ENCODE data around the gene PHLDA2.

PHLDA2 gene, protein sequence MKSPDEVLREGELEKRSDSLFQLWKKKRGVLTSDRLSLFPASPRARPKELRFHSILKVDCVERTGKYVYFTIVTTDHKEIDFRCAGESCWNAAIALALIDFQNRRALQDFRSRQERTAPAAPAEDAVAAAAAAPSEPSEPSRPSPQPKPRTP

GRCh38 chr11:2928605-2929530 lies at the start of gene PHLDA2:
Gene PHLDA2 (minus strand): TSS chr11:2929420. CDS start chr11:2929364, 56 bp downstream.
- no peak for DNase-seq (ENCODE audit: low spot score)

- no peak for DNase-seq (ENCODE audit: low spot score)
These were observed 47.9 kb upstream of the PHLDA2 start for GRCh38 chr11:2977113-2977512.

GRCh38 chr11:2976294-2977063 lies 47.3 kb upstream of the PHLDA2 start:
- no peak for DNase-seq (ENCODE audit: low spot score)

DNA sequence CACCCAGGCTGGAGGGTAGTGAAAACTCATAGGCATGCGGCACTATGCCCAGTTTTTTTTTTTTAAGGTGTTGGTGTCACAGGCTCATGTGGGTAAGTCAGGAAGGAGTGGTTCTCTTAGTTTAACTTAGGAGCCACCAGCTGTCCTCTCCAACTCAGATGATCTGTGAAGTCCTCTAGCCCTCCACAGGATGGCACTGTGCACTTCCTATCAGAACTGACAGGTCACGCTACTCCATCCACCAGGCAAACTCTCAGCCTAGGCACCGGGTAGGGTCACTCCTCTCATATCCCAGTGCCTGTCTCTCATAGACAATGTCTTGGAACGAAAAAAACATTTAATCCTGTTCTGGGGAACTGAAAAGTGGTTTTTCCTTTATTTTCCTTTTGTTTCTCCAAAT lies 46.4 kb upstream of the PHLDA2 start:
- DNase-seq (ENCODE audit: low spot score), result peak; percentile 54

DNA sequence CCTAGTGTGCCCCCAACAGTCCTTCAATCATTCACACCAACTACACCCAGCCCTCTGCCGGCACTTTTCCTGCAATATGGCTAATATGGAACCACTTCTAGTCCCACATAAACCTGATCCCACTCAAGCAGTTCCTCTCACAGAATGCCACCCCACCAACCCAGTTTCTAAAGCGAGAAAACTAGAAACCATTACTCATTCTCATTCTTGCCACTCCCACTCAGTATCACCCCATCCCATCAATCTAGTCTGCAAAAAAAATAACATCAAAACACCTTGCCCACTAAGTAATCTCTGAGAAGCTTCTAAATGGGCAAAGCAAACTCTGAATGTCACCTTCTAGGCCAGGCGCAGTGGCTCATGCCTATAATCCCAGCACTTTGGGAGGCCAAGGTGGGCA lies 45.1 kb upstream of the PHLDA2 start:
- no peak for DNase-seq (ENCODE audit: low spot score)

- DNase-seq (ENCODE audit: low spot score), result no peak
These were observed 39.2 kb upstream of the PHLDA2 start for GRCh38 chr11:2968341-2968900.

GRCh38 chr11:2964782-2965181 lies 35.6 kb upstream of the PHLDA2 start:
- DNase-seq (ENCODE audit: low spot score), result no peak

GRCh38 chr11:2963761-2964160 lies 34.5 kb upstream of the PHLDA2 start:
- DNase-seq (ENCODE audit: low spot score), result no peak

DNA sequence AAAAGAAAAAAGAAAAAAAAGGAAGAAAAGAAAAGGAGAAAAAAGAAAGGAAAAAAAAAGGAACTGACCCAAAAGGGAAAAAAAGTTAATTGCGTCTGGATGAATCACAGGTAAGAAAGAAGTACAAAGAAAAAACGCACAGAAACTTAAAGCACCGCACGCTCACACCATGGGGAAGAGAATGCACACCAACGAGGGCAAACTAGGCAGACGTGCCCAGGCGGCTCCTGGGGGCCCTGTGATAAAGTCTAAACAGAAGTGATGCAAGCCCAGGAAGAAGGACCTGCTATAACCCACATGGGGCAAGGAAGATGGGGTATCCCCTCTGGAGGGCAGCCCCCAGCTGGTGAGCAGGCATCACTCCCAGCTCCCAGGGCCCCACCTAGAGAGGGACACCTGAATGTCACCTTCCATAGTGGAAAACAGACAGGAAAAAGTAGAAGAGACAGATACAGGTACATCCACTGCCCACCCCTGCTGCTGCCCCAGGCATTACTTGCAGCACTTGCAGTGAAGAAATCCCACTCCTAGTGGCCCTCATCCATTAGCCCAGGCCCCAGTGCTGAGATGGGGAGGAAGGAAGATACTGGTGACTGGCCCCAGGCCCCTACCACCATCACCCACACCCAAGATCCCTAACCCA lies 34.0 kb upstream of the PHLDA2 start:
- DNase-seq (ENCODE audit: low spot score), result no peak

DNA sequence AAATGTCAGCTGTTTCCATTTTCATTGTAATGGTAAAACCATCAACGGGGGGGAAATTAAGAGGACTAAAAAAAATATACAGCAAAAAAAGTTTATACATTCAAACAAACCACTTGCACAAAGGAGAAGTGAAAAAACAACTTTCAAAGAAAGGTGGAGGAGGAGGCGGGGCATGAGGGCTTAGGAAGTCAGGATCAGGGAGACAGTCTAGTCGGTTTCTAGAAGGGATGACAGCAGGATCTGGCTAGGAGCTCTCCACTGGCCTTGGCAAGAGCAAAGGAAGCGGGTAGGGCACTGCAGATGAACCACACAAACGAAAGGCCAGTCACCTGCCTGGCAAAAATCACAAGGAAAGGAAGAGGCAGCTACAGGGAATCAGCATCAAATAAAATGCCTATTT lies 31.9 kb upstream of the PHLDA2 start:
- no peak for DNase-seq (ENCODE audit: low spot score)

DNA sequence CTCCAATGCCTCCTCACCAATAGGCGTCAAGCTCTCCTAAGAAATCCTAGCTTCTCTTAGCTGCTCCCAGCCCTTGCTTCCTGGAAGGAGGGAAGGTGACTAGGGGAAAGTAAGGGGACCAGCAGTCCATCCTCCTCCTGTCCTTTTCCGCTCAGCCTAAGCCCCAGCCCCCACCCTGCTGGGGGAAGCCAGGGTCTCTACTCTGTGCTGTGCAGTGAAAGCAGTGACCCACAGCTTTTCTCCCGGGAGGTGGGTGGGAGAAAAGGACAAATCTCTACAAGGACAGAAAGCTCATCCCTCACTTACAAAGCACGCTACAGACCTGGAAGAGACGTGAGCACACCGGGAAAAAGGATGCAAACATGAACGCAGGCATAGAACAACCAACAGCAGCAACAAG lies 30.9 kb upstream of the PHLDA2 start:
- no peak for DNase-seq (ENCODE audit: low spot score)

- no peak for DNase-seq (ENCODE audit: low spot score)
These were observed 29.0 kb upstream of the PHLDA2 start for GRCh38 chr11:2958251-2958650.

GRCh38 chr11:2955906-2956476 lies 26.8 kb upstream of the PHLDA2 start:
- DNase-seq (ENCODE audit: low spot score), result no peak

DNA sequence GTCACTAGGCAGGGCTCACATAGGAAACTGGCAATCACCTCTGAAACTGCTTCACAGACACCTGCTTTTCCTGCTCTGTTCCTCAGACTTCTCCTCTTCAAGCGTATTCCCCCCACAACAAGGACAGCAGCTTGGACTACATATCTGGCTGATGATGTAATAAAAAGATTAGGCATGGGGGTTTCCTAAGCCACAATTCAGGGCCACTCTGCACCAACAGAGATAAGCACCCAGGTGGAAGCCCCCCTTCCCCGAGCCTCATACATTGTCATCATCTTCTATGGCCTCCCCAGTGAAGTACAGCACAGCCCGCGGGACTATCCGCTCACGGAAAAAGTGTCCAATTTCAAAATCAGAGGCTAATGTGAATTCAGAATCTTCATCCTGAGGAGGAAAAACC lies 25.0 kb upstream of the PHLDA2 start:
- no peak for DNase-seq (ENCODE audit: low spot score)

- no peak for DNase-seq (ENCODE audit: low spot score)
These were observed 23.1 kb upstream of the PHLDA2 start for GRCh38 chr11:2952290-2952689.

- no peak for DNase-seq (ENCODE audit: low spot score)
These were observed 22.3 kb upstream of the PHLDA2 start for GRCh38 chr11:2951231-2952110.

DNA sequence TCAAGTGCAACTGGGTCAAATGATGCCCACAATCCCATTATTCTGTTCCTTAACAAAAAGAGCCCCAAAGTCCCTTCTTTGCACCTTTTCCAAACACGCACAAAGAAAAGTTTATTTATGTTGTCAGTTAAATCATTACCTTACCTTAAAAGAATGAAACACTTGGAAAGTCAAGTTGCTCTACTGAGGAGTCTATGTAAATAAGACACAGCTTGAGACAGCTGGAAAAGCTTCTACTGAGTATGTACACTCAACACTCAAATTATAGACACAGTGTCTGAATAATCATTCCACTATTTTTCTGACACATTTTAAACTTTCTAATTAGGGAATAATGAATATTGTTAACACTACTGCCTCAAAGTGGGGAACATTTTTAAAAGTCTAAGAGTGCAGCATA lies 21.6 kb upstream of the PHLDA2 start:
- DNase-seq (ENCODE audit: low spot score), result no peak

GRCh38 chr11:2949920-2950319 lies 20.7 kb upstream of the PHLDA2 start:
- DNase-seq (ENCODE audit: low spot score), result no peak

- no peak for DNase-seq (ENCODE audit: low spot score)
These were observed 18.5 kb upstream of the PHLDA2 start for GRCh38 chr11:2947744-2948143.

- DNase-seq (ENCODE audit: low spot score), result no peak
These were observed 16.6 kb upstream of the PHLDA2 start for GRCh38 chr11:2945757-2946287.
